ENCODE measurements around the gene CYTH3. TPM values are rescaled to one million over a fixed set of nuclear protein-coding genes. Genes with fewer than 3 reads are reported as not detected.
"Not testable (repeated sequence)": the region's sequence is repeated elsewhere in the genome, so short reads cannot be mapped to it uniquely, and the experiment has no call there.

CYTH3 gene
- total and polyA plus RNA-seq, 2 experiments from 2014 or later, result 11.9 to 15.7 TPM

DNA sequence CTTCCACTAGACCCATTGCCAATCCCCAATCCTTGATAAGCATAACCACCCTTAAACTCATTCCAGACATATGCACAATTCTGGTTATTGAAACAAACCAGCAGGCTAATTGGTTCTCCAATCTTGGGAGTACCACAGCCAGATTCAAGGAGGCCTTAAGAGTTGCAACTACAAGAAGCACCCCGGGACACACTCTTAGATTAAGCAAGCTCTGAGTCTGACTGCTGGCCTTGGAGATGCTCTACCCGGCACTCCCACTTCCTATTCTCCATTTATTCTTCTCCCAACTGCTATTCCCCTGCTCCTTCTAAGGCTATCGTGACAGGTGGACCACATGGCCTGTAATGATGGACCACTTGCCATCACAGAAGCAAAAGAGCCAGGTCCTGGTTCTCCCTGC is 40.3 kb downstream of the CYTH3 start:
- Histone ChIP-seq H3K4me1 (ENCODE audit: insufficient read depth) (peaks cover 15% of the 10 kb centered on the region), H3K9me3 (ENCODE audit: low read depth) (no peaks in the 10 kb centered on the region), H2AFZ (no peak overlapping the region), H3K4me3 (no peak overlapping the region), H3K27me3 (no peaks in the 10 kb centered on the region), H3K27ac (no peak overlapping the region), H3K36me3 (replicated peaks; ENCODE audit: insufficient read depth, low read depth) (no peaks in the 10 kb centered on the region), H3K9me2 (replicated peaks; ENCODE audit: insufficient read depth) (no peaks in the 10 kb centered on the region), H3K79me2 (peaks cover 71% of the 10 kb centered on the region), H4K20me1 (ENCODE audit: insufficient read depth, poor library complexity, severe bottlenecking) (peaks cover 3% of the 10 kb centered on the region), H3K4me2 (no peak overlapping the region)
- TF ChIP-seq CTCF (IDR thresholded peaks at IDR 0.05; ENCODE audit: poor library complexity) (no peak), EZH2 (IDR thresholded peaks at IDR 0.05; ENCODE audit: borderline replicate concordance) (no peak)
- WGBS (ENCODE audit: low lambda C conversion rate, missing lambda C conversion rate), result 92% methylated on average over 3 of the region's 3 CpGs
- DNase-seq (ENCODE audit: low spot score), result no peak

DNA sequence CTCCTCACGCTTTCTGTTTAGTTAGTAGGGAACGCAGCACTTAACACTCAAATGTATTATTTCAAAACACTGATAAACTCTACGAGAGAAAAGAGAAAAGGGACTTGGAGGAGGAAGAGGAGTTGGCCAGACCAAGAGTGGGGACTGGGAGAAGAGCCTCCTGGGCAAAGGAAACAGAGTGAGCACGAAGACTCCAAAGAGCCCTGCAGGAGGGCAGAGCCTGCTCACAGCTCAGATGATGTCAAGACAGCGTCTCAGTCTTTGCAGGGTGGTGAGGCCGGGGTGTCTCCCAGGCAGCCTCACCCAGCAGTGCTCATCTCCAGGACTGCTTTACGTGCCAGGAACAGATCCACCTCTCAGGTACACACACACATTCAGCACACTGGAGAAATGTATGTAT is 41.2 kb downstream of the CYTH3 start:
- H3K36me3 ChIP-seq (replicated peaks; ENCODE audit: insufficient read depth, low read depth), result no peaks in the 10 kb centered on the region
- H3K27ac ChIP-seq, result no peak overlapping the region
- no peaks in the 10 kb centered on the region for H3K9me3 ChIP-seq (ENCODE audit: low read depth)
- H3K9me2 ChIP-seq (replicated peaks; ENCODE audit: insufficient read depth), result no peaks in the 10 kb centered on the region
- peaks cover 19% of the 10 kb centered on the region for H3K4me1 ChIP-seq (ENCODE audit: insufficient read depth)
- no peak overlapping the region for H2AFZ ChIP-seq
- H3K27me3 ChIP-seq, result no peaks in the 10 kb centered on the region
- H3K4me3 ChIP-seq, result no peak overlapping the region
- TF ChIP-seq EZH2phosphoT487 (IDR thresholded peaks at IDR 0.05; ENCODE audit: low read depth, severe bottlenecking, unreplicated experiment) (no peak), CTCF (IDR thresholded peaks at IDR 0.05; ENCODE audit: poor library complexity) (no peak), EZH2 (IDR thresholded peaks at IDR 0.05; ENCODE audit: borderline replicate concordance) (no peak)
- no peaks in the 10 kb centered on the region for H4K20me1 ChIP-seq (ENCODE audit: insufficient read depth, poor library complexity, severe bottlenecking)
- no peak overlapping the region for H3K4me2 ChIP-seq
- 73% methylated on average over 7 of the region's 7 CpGs for WGBS (ENCODE audit: low lambda C conversion rate, missing lambda C conversion rate)
- H3K79me2 ChIP-seq, result peaks cover 62% of the 10 kb centered on the region
- no peak for DNase-seq (ENCODE audit: low spot score)

DNA sequence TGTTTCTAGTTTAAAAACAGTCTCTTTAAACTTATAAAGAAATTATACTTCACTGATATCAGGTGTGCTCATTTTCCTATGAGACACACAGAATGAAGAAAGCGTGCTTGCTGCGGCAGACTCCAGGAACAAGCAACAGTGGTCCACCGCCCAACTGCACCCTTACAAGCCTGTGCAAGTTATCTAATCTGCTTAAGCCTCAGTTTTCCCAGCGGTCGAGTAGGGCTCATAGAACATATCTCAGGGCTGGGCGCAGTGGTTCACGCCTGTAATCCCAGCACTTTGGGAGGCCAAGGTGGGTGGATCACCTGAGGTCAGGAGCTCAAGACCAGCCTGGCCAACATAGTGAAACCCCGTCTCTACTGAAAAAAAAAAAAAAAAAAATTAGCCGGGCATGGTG is 43.1 kb downstream of the CYTH3 start:
- not testable (repeated sequence) for H3K9me2 ChIP-seq (replicated peaks; ENCODE audit: insufficient read depth); DNase-seq (ENCODE audit: low spot score); H4K20me1 ChIP-seq (ENCODE audit: insufficient read depth, poor library complexity, severe bottlenecking); H2AFZ ChIP-seq; H3K36me3 ChIP-seq (replicated peaks; ENCODE audit: insufficient read depth, low read depth); H3K4me3 ChIP-seq; H3K9me3 ChIP-seq (ENCODE audit: low read depth); H3K27me3 ChIP-seq
- peak overlapping the region; percentile 80 for H3K27ac ChIP-seq
- peaks cover 60% of the 10 kb centered on the region for H3K79me2 ChIP-seq
- H3K4me1 ChIP-seq (ENCODE audit: insufficient read depth), result peaks cover 27% of the 10 kb centered on the region
- 64% methylated on average over 9 of the region's 9 CpGs for WGBS (ENCODE audit: low lambda C conversion rate, missing lambda C conversion rate)
- peak overlapping the region; percentile 67 for H3K4me2 ChIP-seq

- no peaks in the 10 kb centered on the region for H3K9me2 ChIP-seq (replicated peaks; ENCODE audit: insufficient read depth)
- TF ChIP-seq EZH2 (IDR thresholded peaks at IDR 0.05; ENCODE audit: borderline replicate concordance), result no peak
- TF ChIP-seq CTCF (IDR thresholded peaks at IDR 0.05; ENCODE audit: poor library complexity), result no peak
- TF ChIP-seq EZH2phosphoT487 (IDR thresholded peaks at IDR 0.05; ENCODE audit: low read depth, severe bottlenecking, unreplicated experiment), result no peak
- H3K27me3 ChIP-seq, result no peaks in the 10 kb centered on the region
- H3K36me3 ChIP-seq (replicated peaks; ENCODE audit: insufficient read depth, low read depth), result no peaks in the 10 kb centered on the region
- H3K4me1 ChIP-seq (ENCODE audit: insufficient read depth), result peaks cover 27% of the 10 kb centered on the region
- H3K9me3 ChIP-seq (ENCODE audit: low read depth), result no peaks in the 10 kb centered on the region
- H2AFZ ChIP-seq, result no peak overlapping the region
- 46% methylated on average over 9 of the region's 9 CpGs for WGBS (ENCODE audit: low lambda C conversion rate, missing lambda C conversion rate)
- peak overlapping the region; percentile 80 for H3K27ac ChIP-seq
- peak; percentile 45 for DNase-seq (ENCODE audit: low spot score)
- H4K20me1 ChIP-seq (ENCODE audit: insufficient read depth, poor library complexity, severe bottlenecking), result no peaks in the 10 kb centered on the region
- H3K4me2 ChIP-seq, result peak overlapping the region; percentile 67
- H3K4me3 ChIP-seq, result no peak overlapping the region
- peaks cover 59% of the 10 kb centered on the region for H3K79me2 ChIP-seq
Measured at GRCh38 chr7:6228361-6229229, 43.8 kb downstream of the CYTH3 start.

All from hepatocyte (in vitro differentiated cells).